ENCODE data around the gene DSE.

DNA sequence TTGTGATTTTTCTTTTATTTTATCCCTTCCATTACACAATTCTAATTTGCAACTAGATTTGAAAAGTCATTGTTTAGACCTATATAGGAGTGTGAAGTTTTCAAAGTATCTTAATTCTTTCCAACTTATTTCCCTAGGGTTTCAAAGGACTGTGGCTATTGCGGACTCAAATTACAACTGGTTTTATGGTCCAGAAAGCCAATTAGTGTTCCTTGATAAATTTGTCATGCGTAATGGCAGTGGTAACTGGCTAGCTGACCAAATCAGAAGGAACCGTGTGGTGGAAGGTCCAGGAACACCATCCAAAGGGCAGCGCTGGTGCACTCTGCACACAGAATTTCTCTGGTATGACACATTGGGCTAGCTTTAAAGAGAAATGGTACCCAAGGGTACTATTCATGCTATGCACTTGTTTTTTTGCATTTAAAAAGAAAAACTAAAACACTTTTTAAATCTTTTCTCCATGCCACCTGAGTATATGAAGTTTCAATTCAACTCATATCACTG lies 62.5 kb downstream of the DSE start:
- no peak for TF ChIP-seq CTCF (IDR thresholded peaks at IDR 0.05)
- TF ChIP-seq POLR2A (IDR thresholded peaks at IDR 0.05): no peak
